Large intestine (tissue), 3 donors: Measurements from ENCODE around the gene PSG7. TPM values are rescaled to one million over a fixed set of nuclear protein-coding genes. Genes with fewer than 3 reads are reported as not detected.
"Not testable (repeated sequence)": the region's sequence is repeated elsewhere in the genome, so short reads cannot be mapped to it uniquely, and the experiment has no call there.

Source experiments
- DNase-seq, 2 donors: peaks; one replicate each; pipeline versions ENCODE4 v3.0.0 to v3.0.0-alpha.2; 2013
- H3K27ac ChIP-seq: one replicate; pipeline ENCODE4 v1.5.1; 2013; ENCODE audit warnings: low read length
- H3K27me3 ChIP-seq: 2 replicates; pipeline ENCODE4 v1.6.1; 2013; ENCODE audit warnings: low read length; ENCODE audit not compliant: control insufficient read depth, insufficient read depth
- H3K36me3 ChIP-seq: 2 replicates; pipeline ENCODE4 v1.6.1; 2013; ENCODE audit warnings: low read length; ENCODE audit not compliant: control insufficient read depth, insufficient read depth
- H3K4me1 ChIP-seq: one replicate; pipeline ENCODE4 v1.6.1; 2013; ENCODE audit warnings: low read length; ENCODE audit not compliant: control insufficient read depth, insufficient read depth
- H3K4me3 ChIP-seq: one replicate; pipeline ENCODE4 v1.5.1; 2013; ENCODE audit warnings: low read length
- H3K9me3 ChIP-seq: one replicate; pipeline ENCODE4 v1.6.1; 2013; ENCODE audit warnings: mild to moderate bottlenecking, low read depth, low read length, moderate library complexity; ENCODE audit not compliant: control insufficient read depth
- WGBS: methylation state at CpG from one replicate; pipeline ENCODE4 v1.1.5; 2013; ENCODE audit warnings: low lambda C conversion rate; ENCODE audit not compliant: insufficient coverage; 5-methylcytosine and 5-hydroxymethylcytosine counted together
- polyA plus RNA-seq: library from polyadenylated mRNA; unstranded; fragments of 120-200 nt; gene quantifications from one replicate; pipeline ENCODE4 v1.2.1, GENCODE V29; 2013

PSG7 gene
- polyA plus RNA-seq, 1 donor: not detected

DNA sequence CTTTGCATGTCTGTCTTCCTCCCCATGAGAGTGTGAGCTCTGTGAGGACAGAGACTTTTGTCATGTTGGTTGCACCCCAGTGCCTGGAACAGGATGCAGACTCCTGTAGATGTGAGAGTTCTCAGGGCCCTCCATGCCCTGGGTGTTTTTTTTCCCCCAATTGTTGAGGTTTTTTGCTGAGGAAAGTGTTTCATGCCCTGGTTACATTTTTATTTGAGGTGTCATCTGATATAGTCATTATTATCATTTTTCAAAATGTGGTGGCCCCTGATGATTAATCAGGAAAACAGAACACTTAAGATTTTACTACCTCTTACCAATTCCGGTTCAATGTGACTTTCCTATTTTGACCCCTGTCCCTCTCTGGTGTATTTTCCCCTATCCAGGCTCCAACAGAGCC lies 20.1 kb downstream of the PSG7 start:
- WGBS: 71% methylated on average over 1 of the region's 1 CpG
- not testable (repeated sequence) for H3K4me1 ChIP-seq, H3K4me3 ChIP-seq, H3K36me3 ChIP-seq, H3K27ac ChIP-seq, H3K27me3 ChIP-seq, DNase-seq, H3K9me3 ChIP-seq

DNA sequence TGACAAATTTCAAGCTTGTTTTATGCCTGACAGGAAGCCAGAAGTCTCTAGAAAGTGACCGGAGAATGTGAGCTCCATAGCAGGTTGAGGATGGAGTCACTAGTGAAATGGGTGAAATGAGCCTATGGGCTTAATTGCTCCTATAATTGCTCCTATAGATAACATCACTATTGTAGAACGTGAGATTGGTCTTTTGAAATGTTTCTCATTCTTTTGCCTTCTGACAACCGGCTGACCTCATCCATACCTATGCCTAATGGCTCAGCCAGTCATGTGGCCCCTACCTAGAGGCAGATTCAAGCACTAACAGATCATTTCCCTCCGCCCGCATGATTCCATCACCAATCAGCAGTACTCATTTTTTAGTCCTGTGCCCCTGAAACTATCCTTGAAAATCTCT lies 23.5 kb downstream of the PSG7 start:
- 40% methylated on average over 1 of the region's 5 CpGs for WGBS
- not testable (repeated sequence) for H3K4me1 ChIP-seq, H3K27me3 ChIP-seq, H3K36me3 ChIP-seq, H3K4me3 ChIP-seq, H3K27ac ChIP-seq, H3K9me3 ChIP-seq, DNase-seq

DNA sequence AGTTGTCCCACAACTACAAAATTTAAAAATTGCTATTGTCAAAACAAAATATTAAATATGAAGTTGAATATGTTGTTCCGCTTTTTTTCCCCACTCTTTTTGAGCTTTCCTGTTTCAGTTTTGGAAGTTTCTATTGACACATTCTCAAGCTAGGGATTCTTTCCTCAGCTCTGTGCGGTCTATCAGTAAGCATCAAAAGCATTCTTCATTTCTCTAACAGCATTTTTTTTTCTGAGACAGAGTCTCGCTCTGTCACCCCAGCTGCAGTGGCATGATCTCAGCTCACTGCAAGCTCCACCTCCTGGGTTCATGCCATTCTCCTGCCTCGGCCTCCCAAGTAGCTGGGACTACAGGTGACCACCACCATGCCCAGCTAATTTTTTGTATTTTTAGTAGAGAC lies 24.1 kb downstream of the PSG7 start:
- H3K27ac ChIP-seq, H3K36me3 ChIP-seq, H3K27me3 ChIP-seq, H3K4me3 ChIP-seq, H3K9me3 ChIP-seq, H3K4me1 ChIP-seq, DNase-seq: not testable (repeated sequence)
- WGBS: 92% methylated on average over 2 of the region's 4 CpGs

DNA sequence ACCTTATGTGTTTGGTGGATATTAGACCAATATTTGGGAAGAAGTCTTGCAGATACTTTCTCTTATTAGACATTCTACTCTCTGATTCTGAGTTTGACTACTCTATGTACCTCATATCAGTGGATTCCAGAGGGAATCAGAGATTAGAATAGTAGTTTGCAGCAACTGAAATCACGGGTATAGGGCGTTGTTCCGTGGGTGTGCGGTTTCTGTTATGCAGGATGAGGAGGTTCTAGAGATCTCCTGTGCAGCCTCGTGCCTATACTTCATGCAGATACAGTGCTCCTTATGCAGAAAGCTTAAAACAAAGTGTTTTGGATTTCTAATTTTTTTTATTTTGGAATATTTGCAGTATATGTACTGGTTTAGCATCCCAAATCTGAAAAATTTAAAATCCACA lies 25.3 kb downstream of the PSG7 start:
- H3K9me3 ChIP-seq, H3K27me3 ChIP-seq, H3K27ac ChIP-seq, H3K4me3 ChIP-seq, H3K36me3 ChIP-seq, H3K4me1 ChIP-seq, DNase-seq: not testable (repeated sequence)
- WGBS: no CpG with 5 or more reads among the region's 5 CpGs

DNA sequence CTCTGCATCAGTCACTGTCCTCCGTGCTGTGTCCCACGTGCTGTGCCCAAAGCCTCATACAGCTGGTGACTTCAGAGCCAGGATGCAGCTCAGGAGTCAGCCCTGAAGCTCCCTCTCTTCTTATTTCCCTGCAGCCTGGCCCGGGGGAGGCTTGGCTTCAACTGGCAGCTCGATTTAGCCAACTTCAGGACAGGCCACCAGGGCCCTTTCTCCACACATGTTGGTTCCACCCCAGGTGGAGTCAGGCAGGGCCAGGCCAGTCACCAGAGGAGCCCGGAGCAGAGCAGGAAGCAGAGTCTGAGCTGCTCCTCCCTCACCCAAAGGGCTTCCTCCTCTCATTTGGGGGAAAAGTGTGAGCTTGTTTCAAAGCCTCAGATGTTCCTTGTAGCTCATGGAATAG lies 30.8 kb downstream of the PSG7 start:
- not testable (repeated sequence) for H3K27me3 ChIP-seq, DNase-seq, H3K4me3 ChIP-seq, H3K4me1 ChIP-seq, H3K9me3 ChIP-seq, H3K27ac ChIP-seq, H3K36me3 ChIP-seq
- WGBS: no CpG with 5 or more reads among the region's 5 CpGs

DNA sequence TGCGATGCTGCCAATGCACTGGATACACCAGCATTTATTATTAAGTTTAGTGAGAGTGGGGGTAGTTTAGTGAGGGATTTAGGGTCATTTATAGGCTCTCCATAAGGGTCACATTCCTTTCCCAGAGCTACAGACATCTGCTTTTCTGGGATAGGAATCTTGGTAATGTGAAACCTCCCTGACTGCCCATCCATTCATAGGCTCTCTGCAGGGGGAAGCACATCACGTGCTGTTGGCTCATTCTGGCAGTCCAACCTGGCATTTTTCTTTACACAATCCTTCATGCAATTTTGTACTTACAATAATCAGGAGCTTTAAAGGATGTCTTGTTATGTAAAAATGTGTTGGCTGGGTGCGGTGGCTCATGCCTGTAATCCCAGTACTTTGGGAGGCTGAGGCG lies 36.4 kb downstream of the PSG7 start:
- not testable (repeated sequence) for H3K27me3 ChIP-seq, H3K36me3 ChIP-seq, H3K4me3 ChIP-seq, H3K4me1 ChIP-seq, DNase-seq, H3K9me3 ChIP-seq, H3K27ac ChIP-seq
- WGBS: no CpG with 5 or more reads among the region's 4 CpGs

DNA sequence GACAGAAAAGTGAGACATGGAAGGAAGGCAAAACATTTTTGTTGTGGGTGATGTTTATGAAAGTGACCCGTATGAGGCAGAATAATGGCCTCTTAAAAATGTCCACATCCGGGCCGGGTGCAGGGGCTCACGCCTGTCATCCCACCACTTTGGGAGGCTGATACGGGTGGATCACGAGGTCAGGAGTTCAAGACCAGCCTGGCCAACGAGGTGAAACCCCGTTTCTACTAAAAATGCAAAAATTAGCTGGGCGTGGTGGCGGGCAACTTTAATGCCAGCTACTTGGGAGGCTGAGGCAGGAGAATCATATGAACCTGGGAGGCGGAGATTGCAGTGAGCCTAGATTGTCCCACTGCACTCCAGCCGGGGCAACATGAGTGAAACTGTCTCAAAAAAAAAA lies 37.3 kb downstream of the PSG7 start:
- not testable (repeated sequence) for H3K9me3 ChIP-seq, DNase-seq, H3K36me3 ChIP-seq, H3K27ac ChIP-seq, H3K27me3 ChIP-seq, H3K4me3 ChIP-seq, H3K4me1 ChIP-seq
- 100% methylated on average over 1 of the region's 12 CpGs for WGBS

DNA sequence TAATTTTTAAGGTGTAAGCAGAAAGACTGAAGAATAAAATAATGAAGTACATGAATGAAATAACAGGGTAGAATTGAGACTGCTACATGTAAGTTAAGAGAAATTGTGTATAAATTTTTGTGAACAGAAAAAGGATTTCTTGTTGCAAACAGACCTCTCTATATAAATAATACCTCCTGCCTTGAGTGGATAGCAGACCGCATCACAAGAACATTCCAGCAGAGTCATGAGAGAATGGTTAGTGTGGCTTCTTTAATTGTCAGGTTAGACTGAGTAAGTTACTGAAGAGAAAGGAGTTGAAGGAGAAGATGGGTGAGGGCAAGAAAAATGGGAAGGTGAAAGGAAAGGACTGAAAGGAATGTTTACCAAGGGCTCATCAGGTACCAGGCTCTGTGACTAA lies 37.9 kb downstream of the PSG7 start:
- not testable (repeated sequence) for H3K4me1 ChIP-seq, H3K27me3 ChIP-seq, H3K9me3 ChIP-seq, H3K36me3 ChIP-seq, H3K27ac ChIP-seq, DNase-seq, H3K4me3 ChIP-seq
- WGBS: no CpG with 5 or more reads among the region's 1 CpG

DNA sequence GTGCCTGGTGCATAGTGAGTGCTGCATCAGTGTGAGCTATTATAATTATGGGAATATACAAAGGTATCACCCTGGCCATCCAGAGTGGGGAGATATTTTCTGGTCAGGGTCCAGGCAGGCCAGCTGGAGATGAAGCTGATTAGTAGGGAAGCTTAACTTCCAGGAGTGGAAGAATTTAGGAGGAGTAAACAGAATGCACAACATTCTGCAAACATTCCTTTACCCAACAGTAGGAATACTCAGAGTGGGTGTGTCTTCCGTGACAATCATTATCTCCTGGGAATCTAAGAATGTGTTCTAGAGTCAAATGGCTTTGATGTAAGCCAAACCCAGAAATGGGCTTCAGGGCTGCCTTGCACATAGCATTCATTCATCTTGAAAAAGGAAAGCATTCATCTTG lies 38.4 kb downstream of the PSG7 start:
- not testable (repeated sequence) for H3K36me3 ChIP-seq, H3K4me3 ChIP-seq, H3K4me1 ChIP-seq, DNase-seq, H3K27ac ChIP-seq, H3K9me3 ChIP-seq, H3K27me3 ChIP-seq
- no CpG with 5 or more reads among the region's 1 CpG for WGBS

DNA sequence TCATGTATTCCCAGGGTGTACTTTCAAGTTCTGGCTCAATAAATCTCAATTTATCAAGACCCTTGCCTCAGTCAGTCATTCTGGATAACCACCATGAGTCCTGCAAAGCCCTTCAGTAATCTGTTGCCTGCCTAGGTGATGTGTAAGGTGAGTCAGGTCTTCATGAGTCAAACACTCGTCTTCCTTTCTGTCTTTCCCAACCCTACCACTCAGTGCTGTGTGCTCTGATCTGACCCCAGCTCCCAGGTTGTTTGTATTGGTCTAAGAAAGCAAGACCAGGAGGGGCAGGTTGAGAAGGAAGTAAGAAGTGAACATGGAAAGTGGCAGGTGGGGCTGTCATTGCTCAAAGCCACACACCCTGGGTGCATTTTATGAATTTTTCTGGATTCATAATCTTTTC lies 39.3 kb downstream of the PSG7 start:
- no CpG with 5 or more reads among the region's 1 CpG for WGBS
- DNase-seq, H3K27me3 ChIP-seq: not testable (repeated sequence)

DNA sequence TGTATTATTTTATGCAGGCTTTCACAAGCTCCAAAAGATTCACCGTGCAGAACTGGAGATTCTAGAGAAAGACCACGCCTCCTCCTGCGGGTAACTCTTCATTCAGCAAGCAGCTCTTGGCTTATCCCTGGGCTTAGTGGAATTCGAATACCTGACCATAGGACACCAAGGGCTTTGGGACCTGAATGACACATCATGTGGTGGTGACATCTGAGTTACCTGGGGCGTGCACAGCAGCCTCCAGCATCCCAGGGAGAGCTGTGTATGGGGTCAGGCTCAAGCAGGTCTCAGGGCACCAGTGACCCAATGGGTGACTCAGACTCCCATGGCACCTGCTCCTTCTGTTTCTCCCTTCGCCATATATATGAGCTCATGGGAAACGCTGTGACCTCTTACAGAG lies 46.6 kb downstream of the PSG7 start:
- H3K4me3 ChIP-seq, H3K9me3 ChIP-seq, H3K27ac ChIP-seq, H3K27me3 ChIP-seq, H3K36me3 ChIP-seq, DNase-seq, H3K4me1 ChIP-seq: not testable (repeated sequence)
- WGBS: no CpG with 5 or more reads among the region's 7 CpGs

More for the DNA sequence above, 39.3 kb downstream of the PSG7 start:
- not testable (repeated sequence) for H3K36me3 ChIP-seq, H3K27ac ChIP-seq, H3K4me1 ChIP-seq, H3K9me3 ChIP-seq, H3K4me3 ChIP-seq
